ENCODE results near the gene COX6A2.
"Not testable (repeated sequence)": the region's sequence is repeated elsewhere in the genome, so short reads cannot be mapped to it uniquely, and the experiment has no call there.

Gene COX6A2

DNA sequence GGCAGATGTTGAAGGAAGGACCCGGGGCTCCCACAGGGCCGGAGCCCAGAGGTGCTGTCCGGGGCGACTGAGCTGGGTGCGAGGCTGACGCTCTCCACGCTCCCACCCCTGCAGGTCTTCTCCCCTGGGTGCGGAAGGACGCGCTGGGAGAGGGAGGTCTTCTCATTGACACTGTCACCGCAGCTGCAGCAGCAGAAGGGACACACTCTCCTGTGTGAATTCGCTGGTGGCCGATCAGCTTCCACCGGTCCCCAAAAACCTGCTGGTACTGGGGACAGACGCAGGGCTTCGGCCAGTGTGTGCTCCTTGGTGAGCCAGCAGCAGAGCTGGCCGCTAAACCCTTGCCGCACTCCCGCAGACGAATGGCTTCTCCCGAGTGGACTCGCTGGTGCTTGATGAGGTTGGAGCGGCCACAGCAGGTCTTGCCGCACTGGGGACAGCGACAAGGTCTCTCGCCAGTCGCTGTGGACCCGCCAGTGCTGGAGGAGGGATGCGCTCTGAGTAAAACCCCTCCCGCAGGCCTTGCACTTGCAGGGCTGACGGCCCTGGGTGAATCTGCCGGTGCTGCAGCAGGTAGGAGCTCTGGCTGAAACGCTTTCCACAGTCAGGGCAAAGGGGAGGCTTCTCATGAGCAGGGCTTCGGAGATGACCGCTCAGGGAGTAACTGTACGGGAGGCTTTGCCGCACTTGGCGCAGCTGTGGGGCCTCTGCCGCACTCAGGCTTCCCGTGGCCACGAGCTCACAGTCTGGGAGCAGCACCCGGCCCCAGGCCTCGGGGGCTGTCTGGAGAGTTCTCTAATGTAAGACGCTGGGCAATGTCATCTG is 8.3 kb upstream of the COX6A2 start:
- no peak for ATAC-seq

DNA sequence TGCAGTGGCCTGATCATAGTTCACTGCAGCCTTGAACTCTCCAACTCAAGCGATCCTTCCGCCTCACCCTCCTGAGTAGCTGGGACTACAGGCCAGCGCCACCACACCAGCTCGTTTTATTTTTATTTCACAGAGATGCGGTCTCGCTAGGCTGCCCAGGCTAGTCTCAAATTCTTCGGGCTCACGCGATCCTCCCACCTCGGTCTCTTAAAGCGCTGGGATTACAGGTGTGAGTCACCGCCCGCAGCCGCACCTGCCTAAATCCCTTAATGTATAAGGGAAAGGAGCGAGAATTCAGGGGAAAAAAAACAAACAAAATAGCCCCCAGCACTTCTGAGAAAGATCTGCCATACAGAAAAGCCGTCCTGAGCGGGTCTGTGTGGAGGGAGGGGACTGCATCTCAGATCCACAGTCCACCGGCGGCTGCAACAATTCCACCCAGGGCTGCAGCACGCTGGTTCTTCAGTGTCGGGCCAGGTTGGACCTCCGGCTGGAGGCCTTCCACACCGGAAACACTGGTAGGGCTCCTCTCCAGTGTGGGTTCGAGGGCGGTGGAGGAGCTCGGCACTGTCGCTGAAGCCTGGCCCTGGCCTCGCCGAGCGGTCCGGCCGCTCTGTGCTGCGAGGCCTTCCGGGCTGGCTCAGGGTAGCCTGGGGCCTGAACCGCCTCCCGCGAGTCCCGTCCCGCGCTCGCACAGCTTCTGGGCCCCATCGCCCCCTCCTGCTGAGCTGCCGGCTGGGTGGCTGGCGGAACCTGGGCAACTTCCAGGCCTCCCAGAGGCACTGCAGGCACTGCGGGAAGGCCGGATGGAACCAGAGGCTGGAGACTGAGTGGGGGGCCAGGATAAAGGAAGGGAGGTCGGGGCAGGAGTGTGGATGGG is 7.4 kb upstream of the COX6A2 start:
- ATAC-seq: no peak

DNA sequence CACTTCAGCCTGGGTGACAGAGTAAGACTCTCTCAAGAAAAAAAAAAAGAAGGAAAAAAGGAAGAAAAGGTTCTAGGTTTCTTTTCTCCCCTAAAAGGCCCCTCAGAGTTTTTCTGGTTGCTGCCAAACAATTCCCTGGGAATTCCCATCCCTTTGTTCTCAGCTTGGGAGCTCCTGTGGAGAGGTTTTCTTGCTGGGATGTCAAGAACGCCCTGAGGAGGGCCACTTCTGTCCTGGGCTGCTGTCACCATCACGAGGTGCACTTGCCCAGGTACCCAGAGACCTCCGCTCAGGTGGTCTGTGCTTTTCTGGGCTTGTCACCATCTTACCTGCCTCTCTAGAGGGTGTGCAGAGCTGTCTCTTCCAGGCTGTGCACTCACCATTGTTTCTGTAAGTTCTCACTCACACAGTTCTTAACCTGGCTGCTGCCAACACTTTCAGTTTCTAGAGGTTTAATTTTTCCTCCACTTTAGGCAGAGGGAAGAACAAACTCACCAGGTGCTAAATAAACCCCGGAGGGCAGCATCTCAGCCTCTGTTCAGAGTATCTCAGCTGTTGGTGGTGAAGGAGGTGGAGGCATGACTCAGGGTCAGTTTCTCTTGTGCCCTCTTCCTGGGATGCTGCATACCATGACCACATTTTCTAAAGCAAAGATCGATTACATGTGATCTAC is 2.4 kb upstream of the COX6A2 start:
- ATAC-seq: no peak

DNA sequence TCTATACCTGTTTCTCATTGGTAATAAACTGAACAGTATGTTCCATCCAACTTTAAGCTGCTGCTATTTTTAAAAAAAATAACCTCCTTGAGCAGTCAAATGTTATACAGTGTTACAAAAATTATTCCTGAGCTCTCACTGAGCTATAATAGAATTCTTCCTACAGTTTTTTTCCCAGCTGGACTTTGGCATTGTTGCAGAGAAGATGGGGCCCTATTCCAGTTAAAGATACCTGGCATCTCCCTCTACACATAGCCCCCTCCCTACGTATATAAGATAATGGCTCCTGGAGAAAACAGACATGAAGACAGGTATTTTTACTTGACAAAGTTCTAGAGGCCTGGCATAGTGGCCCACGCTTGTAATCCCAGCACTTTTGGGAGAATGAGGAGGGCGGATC is 1.6 kb upstream of the COX6A2 start:
- no peak for ATAC-seq

DNA sequence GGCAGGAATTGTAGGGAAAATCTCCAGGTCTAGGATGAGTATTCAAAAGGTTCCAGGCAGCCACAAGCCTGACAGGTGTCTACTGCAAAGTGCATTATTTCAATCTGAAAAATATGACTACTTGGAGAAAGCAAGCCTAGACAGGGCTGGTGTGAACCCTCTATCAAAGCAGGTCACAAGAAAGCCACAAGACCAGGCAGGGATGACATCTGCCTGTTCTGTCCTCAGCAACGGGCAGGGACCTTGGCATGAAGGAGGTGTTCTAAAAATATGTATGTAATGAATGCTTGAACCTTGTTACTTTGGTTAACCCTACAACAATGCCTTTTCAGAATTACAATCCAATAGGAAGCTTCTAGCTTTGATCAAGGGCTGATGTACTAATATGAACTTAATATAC is 1.2 kb upstream of the COX6A2 start:
- no peak for ATAC-seq

DNA sequence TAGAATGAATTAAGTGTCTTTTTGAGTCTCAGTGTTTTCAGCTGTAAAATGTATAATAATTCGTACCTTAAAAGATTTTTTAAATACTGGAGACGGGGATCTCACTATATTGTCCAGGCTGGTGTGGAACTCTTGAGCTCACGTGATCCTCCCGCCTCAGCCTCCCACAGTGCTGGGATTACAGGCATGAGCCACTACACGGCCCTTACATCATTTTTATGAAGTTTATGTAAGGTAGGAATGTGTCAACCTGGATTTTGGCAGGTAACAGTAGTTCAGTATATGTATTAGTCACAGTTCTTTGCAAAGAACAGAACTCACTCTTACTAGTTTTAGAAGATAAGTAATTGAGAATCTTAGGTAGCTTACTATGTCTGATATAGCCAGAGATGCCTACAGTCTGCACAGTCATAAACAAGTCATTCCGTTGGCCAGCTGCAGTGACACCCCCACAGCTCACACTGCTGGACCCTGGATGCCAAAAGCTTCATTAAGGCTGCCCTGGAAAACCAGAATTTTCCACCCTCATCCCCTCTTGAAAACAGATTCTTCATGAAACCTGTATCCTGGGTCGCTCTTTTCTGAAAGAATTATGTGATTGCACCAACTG is 583 bp upstream of the COX6A2 start:
- ATAC-seq: no peak

DNA sequence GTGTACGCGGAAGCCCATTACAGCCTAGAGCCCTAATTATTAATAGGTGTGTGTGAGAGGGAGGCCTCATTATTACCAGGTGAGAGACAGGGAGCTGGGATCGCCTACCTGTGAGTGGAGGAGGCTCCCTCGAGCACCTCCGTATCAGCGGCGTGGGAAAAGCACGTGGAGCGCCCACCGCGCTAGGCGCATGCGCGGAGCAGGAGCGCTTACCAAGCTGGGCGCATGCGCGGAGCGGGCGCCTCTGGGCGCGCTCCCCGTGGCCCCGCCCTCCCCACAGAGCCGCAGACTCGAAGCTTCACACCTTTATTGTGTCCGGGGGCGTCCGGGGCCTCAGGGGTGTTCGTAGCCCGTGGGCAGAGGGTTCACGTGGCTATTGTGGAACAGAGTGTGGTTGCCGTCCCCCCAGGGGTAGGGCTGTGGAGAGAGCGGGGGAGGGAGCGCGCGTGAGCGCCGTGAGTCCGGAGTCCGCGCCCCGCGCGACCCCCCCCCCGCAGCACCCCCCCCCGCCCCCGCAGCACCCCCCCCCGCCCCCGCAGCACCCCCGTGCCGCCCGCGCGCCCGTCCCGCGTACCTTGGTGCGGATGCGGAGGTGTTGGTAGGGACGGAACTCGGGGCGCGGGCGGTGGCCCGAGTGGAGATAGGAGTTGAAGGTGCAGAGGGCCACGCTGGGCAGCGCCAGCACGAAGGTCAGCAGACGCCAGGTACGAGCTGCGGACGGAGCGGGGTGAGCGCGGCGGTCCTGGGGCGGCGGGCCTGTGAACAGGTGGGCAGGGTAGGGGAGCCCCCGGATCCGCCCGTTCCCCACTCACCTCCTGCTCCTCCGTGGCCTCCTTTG is 500 bp downstream of the COX6A2 start:
- peak; percentile 35 to 41 for ATAC-seq

DNA sequence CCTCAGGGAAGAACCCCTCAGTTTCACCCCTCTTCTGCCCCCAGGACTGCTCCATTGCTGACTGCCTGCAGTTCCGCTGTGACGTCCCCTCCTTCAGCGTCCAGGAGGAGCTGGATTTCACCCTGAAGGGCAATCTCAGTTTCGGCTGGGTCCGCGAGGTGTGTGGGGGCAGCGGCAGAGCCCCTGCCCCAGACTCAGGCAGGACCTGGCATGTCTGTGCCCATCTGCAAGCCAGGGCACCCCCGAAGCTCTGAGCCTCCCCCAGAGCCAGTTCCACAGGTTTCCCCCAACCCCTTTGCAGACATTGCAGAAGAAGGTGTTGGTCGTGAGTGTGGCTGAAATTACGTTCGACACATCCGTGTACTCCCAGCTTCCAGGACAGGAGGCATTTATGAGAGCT is 4.4 kb downstream of the COX6A2 start:
- ATAC-seq: no peak

DNA sequence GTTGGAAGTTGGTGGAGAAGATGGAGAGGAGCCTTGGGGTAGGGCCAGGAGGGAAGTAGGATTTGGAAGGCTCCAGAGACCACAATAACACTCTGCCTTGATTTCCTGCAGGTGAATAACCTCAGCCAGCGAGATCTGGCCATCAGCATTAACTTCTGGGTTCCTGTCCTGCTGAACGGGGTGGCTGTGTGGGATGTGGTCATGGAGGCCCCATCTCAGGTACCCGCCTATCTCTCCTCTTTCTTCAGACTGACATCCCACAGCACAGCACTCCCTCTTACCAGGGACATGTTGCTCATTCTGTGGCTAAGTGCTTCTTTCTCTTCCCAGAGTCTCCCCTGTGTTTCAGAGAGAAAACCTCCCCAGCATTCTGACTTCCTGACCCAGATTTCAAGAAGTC is 4.9 kb downstream of the COX6A2 start:
- ATAC-seq: no peak

DNA sequence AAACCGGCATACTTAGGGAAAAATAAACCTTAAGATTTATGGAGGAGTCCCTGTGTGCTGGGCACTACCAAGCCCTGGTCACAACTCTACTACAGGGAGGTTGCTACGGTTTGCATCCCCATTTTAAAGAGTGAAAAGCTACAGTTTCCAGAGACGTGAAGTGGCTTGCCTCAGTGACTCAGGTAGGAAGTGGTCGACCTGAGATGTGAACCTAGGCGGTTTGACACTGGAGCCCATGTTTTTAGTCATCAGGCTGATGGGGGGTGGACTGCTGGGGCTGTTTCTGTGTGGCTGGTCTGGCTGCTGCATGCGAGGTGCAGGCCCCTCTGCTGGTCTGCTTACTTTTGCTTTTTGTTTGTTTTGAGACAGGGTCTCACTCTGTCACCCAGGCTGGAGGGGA is 6.6 kb downstream of the COX6A2 start:
- ATAC-seq: peak; percentile 94 to 96

DNA sequence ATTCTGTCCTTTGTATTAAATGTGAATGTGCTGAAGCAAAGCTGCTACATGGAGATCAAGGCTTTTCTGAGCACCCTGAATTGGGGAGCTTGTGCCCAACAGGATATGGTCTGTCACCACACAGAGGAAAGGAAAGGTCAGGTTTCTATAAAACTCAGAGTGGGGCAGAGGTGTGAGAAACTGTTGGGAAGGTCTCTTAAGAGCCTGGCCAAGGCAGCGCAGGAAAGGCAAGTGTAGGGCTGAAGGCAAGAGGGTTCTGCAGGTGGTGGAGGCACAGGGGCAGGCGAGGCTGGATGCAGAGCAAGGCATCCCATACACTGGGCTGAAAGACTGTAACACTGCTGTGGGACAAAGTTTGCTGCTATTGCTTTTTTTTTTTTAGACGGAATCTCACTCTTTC is 8.1 kb downstream of the COX6A2 start:
- no peak for ATAC-seq

DNA sequence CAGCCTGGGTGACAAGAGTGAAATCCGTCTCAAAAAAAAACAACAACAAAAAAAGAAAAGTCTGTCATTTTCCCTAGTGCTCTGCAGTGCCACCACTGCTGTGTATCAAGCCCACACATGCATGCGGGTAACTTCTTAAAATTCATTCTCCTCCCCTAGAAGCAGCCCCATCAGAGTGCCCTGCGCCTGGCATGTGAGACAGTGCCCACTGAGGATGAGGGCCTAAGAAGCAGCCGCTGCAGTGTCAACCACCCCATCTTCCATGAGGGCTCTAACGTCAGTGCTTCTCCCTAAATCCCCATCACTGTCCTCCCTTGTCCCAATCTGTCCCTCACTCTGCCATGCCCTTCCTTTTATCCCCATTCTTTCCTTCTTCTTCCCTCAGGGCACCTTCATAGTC is 10.2 kb downstream of the COX6A2 start:
- ATAC-seq: no peak

DNA sequence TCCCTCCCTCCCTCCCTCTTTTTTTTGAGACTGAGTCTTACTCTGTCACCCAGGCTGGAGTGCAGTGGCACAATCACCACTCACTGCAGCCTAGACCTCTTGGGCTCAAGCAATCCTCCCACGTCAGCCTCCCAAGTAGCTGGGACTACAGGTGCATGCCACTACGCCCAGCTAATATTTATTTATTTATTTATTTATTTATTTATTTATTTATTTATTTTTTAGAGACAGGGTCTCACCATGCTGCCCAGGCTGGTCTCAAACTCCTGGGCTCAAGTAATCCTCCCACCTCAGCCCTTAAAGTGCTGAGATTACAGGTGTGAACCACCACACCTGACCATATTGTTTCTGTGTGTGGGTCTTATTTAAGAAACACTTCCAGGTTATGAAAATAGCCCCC is 11.1 kb downstream of the COX6A2 start:
- ATAC-seq: not testable (repeated sequence)

DNA sequence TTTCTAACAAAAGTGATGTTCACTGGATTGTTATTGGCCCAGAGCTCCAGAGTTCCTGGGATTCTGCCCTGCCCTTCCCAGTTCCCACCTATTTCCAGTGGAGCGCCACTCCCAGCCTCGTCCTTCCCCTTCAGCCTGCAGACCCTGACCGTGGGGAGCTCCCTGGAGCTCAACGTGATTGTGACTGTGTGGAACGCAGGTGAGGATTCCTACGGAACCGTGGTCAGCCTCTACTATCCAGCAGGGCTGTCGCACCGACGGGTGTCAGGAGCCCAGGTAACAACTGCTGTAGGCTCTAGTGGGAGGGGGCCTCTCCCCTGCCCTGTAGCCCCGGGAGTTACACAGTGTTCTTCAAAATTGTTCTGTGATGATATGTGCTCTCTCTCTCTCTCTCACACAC is 11.8 kb downstream of the COX6A2 start:
- ATAC-seq: no peak

DNA sequence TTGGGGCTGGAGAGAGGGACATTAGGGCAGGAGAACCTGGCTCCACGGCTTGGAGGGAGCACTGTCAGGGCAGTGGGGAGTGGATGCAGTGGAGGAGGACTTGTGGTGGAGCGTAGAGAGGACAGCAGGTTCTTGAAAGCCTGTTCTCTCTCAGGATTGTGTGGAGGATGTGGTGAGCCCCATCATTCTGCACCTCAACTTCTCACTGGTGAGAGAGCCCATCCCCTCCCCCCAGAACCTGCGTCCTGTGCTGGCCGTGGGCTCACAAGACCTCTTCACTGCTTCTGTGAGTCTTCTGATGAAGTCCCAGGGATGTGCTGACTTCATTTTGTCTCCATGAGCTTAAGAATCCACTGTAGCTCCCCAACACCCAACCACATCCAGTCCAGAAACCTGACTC is 13.5 kb downstream of the COX6A2 start:
- ATAC-seq: no peak

DNA sequence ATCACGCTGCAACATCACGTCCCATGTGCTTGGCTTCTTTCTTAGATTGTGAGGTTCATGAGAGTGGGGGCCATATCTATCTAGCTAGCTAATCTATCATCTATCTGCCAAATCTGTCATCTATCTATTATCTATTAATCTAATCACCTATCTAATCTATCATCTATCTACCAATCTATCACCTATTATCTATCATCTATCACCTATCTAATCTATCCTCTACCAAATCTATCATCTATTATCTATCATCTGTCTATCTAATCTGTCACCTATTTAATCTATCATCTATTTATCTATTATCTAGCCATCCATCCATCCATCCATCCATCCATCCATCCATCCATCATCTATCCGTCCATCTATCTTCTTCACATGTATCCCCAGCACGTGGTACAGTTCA is 14.2 kb downstream of the COX6A2 start:
- ATAC-seq: no peak

DNA sequence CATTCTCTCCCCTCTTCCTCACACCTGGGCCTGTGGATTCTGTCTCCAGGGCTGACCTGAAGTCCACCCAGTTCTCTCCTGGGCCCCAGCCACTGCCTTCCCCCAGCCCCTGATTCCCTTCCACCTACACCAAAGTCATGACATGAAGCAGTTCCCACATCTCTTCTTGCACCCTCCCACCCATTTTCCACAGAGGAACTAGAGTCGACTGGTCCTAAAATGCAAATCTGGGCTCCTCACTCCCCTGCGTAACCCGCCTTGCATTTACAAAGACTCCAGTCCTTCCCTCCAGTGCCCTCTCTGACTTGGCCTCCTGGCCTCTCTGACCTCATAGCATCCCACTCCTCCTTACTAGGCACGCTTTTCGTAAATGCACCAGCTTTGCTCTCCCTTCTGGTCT is 14.8 kb downstream of the COX6A2 start:
- ATAC-seq: no peak

DNA sequence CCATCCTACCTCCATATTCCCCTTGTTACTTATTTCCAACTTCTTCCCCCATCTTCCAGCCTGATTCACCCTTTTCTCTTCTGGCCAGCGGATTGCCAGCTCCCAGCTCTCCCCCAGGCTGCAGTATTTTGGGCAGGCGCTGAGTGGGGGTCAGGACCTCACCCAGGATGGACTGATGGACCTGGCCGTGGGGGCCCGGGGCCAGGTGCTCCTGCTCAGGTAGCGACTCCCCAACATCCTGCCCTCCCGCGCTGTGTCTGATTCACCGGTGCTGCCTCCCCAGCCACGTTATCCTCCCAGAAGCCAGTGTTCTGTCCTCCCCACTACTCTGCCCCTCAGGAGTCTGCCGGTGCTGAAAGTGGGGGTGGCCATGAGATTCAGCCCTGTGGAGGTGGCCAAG is 15.4 kb downstream of the COX6A2 start:
- no peak for ATAC-seq

DNA sequence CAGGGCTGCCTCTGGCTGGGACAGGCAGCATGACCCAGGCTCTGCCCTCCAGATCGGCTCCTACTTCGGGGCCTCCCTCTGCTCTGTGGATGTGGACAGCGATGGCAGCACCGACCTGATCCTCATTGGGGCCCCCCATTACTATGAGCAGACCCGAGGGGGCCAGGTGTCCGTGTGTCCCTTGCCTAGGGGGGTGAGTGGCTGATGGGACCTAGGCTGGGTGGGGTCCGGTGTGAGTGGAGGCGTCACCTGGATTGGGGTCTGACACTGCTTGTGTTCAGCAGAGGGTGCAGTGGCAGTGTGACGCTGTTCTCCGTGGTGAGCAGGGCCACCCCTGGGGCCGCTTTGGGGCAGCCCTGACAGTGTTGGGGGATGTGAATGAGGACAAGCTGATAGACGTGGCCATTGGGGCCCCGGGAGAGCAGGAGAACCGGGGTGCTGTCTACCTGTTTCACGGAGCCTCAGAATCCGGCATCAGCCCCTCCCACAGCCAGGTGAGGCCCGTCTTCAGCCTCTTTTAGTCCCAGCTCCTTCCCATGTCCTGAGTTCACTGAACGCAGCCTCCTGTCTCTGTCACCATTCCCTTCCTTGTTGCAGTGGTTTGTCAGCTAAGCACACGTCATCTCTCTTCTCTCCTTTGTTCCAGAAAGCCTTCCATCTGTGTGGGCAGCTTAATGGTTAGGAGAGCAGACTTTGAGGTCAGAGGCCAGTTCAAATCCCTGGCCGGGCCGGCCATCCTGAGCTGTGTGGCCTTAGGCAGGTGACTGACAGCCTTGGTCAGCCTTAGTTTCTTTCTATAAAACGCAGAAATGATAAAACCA is 16.9 kb downstream of the COX6A2 start:
- ATAC-seq: no peak

DNA sequence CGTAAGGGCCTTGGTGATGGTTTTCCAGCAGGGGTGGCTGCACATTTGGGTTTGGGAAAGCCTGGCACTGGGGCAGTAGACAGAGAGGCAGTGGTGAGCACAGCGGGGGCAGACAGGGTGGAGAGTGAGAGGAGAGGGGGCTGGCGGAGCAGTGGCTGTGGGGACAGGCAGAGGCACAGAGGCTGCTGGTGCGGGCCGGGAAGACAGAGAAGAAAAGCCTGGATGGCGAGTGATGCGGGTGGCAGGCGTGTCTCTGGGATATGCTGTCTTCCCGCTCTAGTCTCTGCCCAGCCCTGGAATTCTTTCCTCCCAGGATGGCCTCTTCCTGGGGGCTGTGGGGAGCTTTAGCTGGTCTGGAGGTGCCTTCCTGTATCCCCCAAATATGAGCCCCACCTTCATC is 18.1 kb downstream of the COX6A2 start:
- no peak for ATAC-seq

DNA sequence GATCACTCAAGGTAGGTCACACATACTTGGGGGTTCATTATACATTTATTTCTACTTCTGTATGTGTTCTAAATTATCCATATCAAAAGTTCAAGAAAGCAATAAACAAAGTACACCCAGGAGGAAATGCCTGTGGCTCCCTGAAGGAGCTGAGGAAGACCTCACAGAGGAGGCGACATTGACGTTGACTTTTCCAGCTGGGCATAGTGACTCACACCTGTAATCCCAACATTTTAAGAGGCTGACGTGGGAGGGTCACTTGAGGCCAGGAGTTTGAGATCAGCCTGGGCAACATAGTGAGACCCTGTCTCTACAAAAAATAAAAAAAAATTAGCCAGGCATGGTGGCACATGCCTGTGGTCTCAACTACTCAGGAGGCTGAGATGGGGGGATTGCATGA is 18.7 kb downstream of the COX6A2 start:
- ATAC-seq: no peak
